Dermis lymphatic vessel endothelial cell (primary cell): ENCODE measurements around the gene ZSWIM5. TPM values are rescaled to one million over a fixed set of nuclear protein-coding genes. Genes with fewer than 3 reads are reported as not detected.

ENCODE experiments used
- total RNA-seq: library from RNA; depleted of rRNA; stranded (reverse); fragments of >200 nt; gene quantifications from 2 replicates; pipeline ENCODE4 v1.2.1, GENCODE V29; 2014

ZSWIM5 gene
- total RNA-seq = 7.5 and 10.1 TPM in 2 replicates

DNA sequence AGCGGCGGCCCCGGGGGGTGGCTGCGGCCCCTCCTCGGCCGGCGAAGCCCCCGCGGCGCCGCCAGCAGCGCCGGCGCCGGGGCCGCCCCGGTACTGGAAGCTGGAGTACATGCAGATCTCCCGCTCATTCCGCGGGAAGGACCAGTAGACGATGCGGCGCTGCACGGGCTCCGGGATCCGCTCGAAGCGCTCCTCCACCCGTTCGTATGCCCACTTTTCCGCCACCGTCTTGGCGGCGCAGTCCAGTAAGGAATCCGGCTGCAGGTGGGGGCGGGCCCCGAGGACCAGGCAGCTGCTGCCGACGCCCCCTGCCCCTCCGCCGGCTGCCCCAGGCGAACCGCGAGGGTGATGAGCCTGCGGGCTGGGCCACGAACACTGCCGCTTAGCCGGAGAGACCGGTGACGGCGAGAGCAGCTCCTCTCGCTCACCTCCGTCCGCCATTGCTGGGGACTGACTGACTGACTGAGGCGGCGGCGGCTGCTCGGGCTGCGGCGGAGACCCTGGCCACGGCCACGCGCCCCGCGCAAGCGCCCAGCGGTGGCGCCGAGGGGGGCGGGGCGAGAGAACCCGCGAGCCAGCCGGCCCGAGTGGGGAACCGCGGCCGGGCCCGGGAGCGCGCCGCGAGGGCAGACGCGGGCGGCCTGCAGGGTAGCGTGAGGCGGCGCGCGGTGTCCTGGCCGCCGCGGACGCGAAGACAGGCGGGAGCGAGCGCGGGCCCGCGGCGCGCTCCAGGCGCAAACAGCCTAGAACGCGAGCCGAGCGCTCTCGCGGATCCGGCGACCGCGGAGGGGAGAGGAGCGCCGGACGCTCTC is at the start of gene ZSWIM5:
ZSWIM5 (minus strand) TSS at position 696 of the 812 bp plus-strand sequence; CDS start at position 441, 255 bp downstream.

DNA sequence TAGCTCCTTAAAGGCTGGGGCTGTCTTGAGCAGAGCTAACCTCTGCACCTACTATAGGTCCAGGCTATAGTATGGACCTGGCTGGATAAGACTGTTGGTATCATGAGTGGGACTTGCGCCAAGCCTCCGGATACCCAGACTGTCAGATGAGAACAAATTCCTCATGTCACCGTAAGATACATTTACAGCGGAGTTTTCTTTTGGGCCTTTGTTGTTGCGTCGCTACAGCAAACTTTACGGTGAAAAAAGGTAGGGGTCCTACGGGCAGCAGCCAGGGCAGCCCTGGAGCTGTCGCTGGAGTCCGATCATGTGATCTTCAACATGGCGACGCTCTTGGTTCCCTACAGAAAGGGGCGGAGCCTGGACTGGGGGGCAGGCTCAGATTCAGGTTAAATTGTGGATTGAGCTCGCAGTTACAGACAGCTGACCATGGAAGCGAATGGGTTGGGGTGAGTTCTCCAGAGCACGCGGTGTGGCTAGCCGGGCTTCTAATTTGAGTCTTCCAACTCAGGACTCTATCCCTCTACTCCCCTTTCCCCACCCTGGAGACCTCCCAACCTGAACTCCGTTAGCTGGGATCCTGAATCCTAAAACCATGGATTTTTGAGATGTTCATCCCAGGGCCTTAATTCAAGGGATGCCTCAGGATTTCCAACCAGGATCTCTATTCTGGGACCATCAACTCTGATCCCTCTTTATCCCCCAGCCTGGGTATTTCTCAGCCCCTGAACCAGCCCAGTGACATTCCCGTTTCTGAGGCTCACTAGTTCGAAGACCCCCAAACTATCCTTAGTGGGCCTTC is 194.4 kb downstream of the ZSWIM5 start, which contains the start of gene UROD:
UROD (plus strand) TSS at position 418 of the 802 bp plus-strand sequence; CDS start at position 430, 12 bp downstream.

GRCh38 chr1:45010855-45011811 is 195.3 kb downstream of the ZSWIM5 start, which contains the start of gene HECTD3:
TSS of gene HECTD3 (minus strand) at chr1:45011324. CDS start at chr1:45011257, 67 bp downstream.

Other genes starting within 250 kb of the ZSWIM5 start
- gene EIF2B3, start 220.0 kb downstream of the ZSWIM5 start, total RNA-seq = 10.2 and 15.0 TPM in 2 replicates
- gene HECTD3, start 195.3 kb downstream of the ZSWIM5 start, total RNA-seq = 17.7 and 18.3 TPM in 2 replicates
- 191 and 239 TPM in 2 replicates for gene UROD, start 194.4 kb downstream of the ZSWIM5 start, total RNA-seq
- gene HPDL, start 120.3 kb upstream of the ZSWIM5 start, total RNA-seq = 0.54 and 0.77 TPM in 2 replicates
- gene TOE1, start 133.6 kb upstream of the ZSWIM5 start, total RNA-seq = 15.3 and 15.7 TPM in 2 replicates
- 7.4 and 12.3 TPM in 2 replicates for gene MUTYH, start 133.8 kb upstream of the ZSWIM5 start, total RNA-seq